OCI-LY7 (cell line): ENCODE data around the gene C17orf67. TPM values are rescaled to one million over a fixed set of nuclear protein-coding genes. Genes with fewer than 3 reads are reported as not detected.
A peak's percentile ranks its signal among the peaks of the same experiment; 100 is the strongest.

ENCODE experiments used
- BruUV-seq: library from RNA; stranded (reverse); fragments of 400-500 nt; replicated peaks from 2 replicates; lab custom pipeline; 2021; lab: Mats Ljungman, UMichigan
- CTCF ChIA-PET: fragments of 300-600 bp; sonication (Branson Sonifier 250); formaldehyde crosslinking; loops from one replicate; lab custom pipeline; 2022; ENCODE audit warnings: antibody characterized with exemption; ENCODE audit not compliant: unreplicated experiment; lab: Charles Lee
- POLR2A ChIA-PET: fragments of 300-600 bp; sonication (Branson Sonifier 250); formaldehyde crosslinking; loops from one replicate; lab custom pipeline; 2022; ENCODE audit warnings: antibody characterized with exemption; lab: Charles Lee
- DNase-seq: peaks from one replicate; pipeline ENCODE4 v3.0.0-alpha.2; 2015; ENCODE audit warnings: low spot score
- H2AFZ ChIP-seq: fragments of 200-600 bp; sonication (generic), shearing (Covaris generic); 2 replicates; pipeline ENCODE4 v1.6.1; 2014; ENCODE audit warnings: mild to moderate bottlenecking, antibody characterized with exemption, low read length, moderate library complexity
- H3K27ac ChIP-seq: fragments of 200-600 bp; sonication (generic); 2 replicates; pipeline ENCODE4 v1.5.1; 2014; ENCODE audit warnings: mixed run types, low read depth, mild to moderate bottlenecking, moderate library complexity, low read length, inconsistent platforms; ENCODE audit not compliant: poor library complexity, severe bottlenecking
- H3K36me3 ChIP-seq: fragments of 200-600 bp; sonication (generic); 2 replicates; pipeline ENCODE4 v1.6.1; 2014; ENCODE audit warnings: mild to moderate bottlenecking, antibody characterized with exemption, low read length, moderate library complexity, mixed read lengths; ENCODE audit not compliant: insufficient read depth
- H3K4me1 ChIP-seq: fragments of 200-600 bp; sonication (generic); 2 replicates; pipeline ENCODE4 v1.5.1; 2014; ENCODE audit warnings: mild to moderate bottlenecking, low read length; ENCODE audit not compliant: insufficient read depth, poor library complexity, severe bottlenecking
- H3K4me2 ChIP-seq: fragments of 200-600 bp; sonication (generic); 2 replicates; pipeline ENCODE4 v1.6.1; 2014; ENCODE audit warnings: mild to moderate bottlenecking, low read length
- H3K4me3 ChIP-seq: fragments of 200-600 bp; sonication (generic); 2 replicates; pipeline ENCODE4 v1.5.1; 2014; ENCODE audit warnings: mild to moderate bottlenecking, low read depth, low read length; ENCODE audit not compliant: poor library complexity, severe bottlenecking
- H3K79me2 ChIP-seq: fragments of 200-600 bp; sonication (generic); 2 replicates; pipeline ENCODE4 v1.6.1; 2016; ENCODE audit warnings: low read depth, mild to moderate bottlenecking, low read length, moderate library complexity, mixed read lengths; ENCODE audit not compliant: insufficient read depth
- H3K9me2 ChIP-seq: fragments of 200-600 bp; sonication (generic); 2 replicates; pipeline ENCODE4 v1.6.1; 2016; ENCODE audit warnings: mild to moderate bottlenecking, low read length, mixed read lengths; ENCODE audit not compliant: insufficient read depth
- H3K9me3 ChIP-seq: fragments of 200-600 bp; sonication (generic); 2 replicates; pipeline ENCODE4 v1.6.1; 2014; ENCODE audit warnings: mild to moderate bottlenecking, mixed run types, low read length, mixed read lengths
- H4K20me1 ChIP-seq: fragments of 200-600 bp; sonication (generic); 2 replicates; pipeline ENCODE4 v1.6.1; 2014; ENCODE audit warnings: mild to moderate bottlenecking, antibody characterized with exemption, low read length, moderate library complexity, mixed read lengths; ENCODE audit not compliant: insufficient read depth
- CTCF ChIP-seq: fragments of 200-600 bp; sonication (generic); conservative IDR thresholded peaks from 2 replicates; pipeline ENCODE4 v1.5.1; 2014; ENCODE audit warnings: mild to moderate bottlenecking, antibody characterized with exemption, low read length, moderate library complexity, mixed read lengths
- EZH2phosphoT487 ChIP-seq: fragments of 200-600 bp; sonication (generic); IDR thresholded peaks from 2 replicates; pipeline ENCODE4 v1.6.1; 2018; ENCODE audit warnings: low read depth, borderline replicate concordance, mild to moderate bottlenecking, mixed run types, antibody characterized with exemption, low read length, moderate library complexity, mixed read lengths
- intact Hi-C: fragments of 100-400 bp; cut with micrococcal nuclease; formaldehyde crosslinking; loops from one replicate; pipeline ENCODE4 v1.10.0; 2022; ENCODE audit not compliant: unreplicated experiment
- total RNA-seq, 2 experiments: library from RNA; depleted of rRNA in 1 of 2; stranded (reverse); fragments of >200 nt in 1 of 2; shearing (Covaris generic) in 1 of 2; gene quantifications; 2 replicates each; pipeline ENCODE4 v1.2.3, GENCODE V29; 2014 to 2022

C17orf67 gene
- total RNA-seq, 2 experiments from 2014 or later = 5.2 to 5.4 TPM

GRCh38 chr17:56782338-56782737 lies 51.4 kb downstream of the C17orf67 start:
- BruUV-seq = no TSS peak
- Histone ChIP-seq H3K4me3 (no peak overlapping the region), H3K4me2 (no peak overlapping the region), H3K27ac (no peak overlapping the region), H4K20me1 (no peaks in the 10 kb centered on the region), H3K9me2 (no peaks in the 10 kb centered on the region), H2AFZ (no peak overlapping the region), H3K4me1 (peaks cover 10% of the 10 kb centered on the region), H3K79me2 (no peaks in the 10 kb centered on the region), H3K9me3 (no peaks in the 10 kb centered on the region), H3K36me3 (no peaks in the 10 kb centered on the region)
- intact Hi-C loops = no loop called here
- CTCF ChIA-PET = no interaction called here
- POLR2A ChIA-PET = no interaction called here
- TF ChIP-seq CTCF (no peak), EZH2phosphoT487 (no peak)
- DNase-seq = no peak

GRCh38 chr17:56781906-56782305 lies 51.8 kb downstream of the C17orf67 start:
- Histone ChIP-seq H3K36me3 (no peaks in the 10 kb centered on the region), H3K4me3 (no peak overlapping the region), H3K27ac (no peak overlapping the region), H4K20me1 (no peaks in the 10 kb centered on the region), H3K4me1 (peaks cover 10% of the 10 kb centered on the region), H2AFZ (no peak overlapping the region), H3K79me2 (no peaks in the 10 kb centered on the region), H3K9me2 (no peaks in the 10 kb centered on the region), H3K4me2 (no peak overlapping the region), H3K9me3 (no peaks in the 10 kb centered on the region)
- CTCF ChIA-PET = no interaction called here
- TF ChIP-seq EZH2phosphoT487 (no peak), CTCF (no peak)
- no TSS peak for BruUV-seq
- DNase-seq = no peak
- intact Hi-C loops = no loop called here
- POLR2A ChIA-PET = no interaction called here

- POLR2A ChIA-PET = interaction anchor here (0.6 kb wide), 1 partner anchor 149 kb away, joined by 4 read pairs; no protein-coding TSS in a partner anchor
- BruUV-seq = no TSS peak
- no peaks in the 10 kb centered on the region for H4K20me1 ChIP-seq
- H3K27ac ChIP-seq = no peak overlapping the region
- intact Hi-C loops = loop anchor here (1.0 kb wide), 1 partner anchor 188 kb away; no protein-coding TSS in a partner anchor
- no peaks in the 10 kb centered on the region for H3K9me3 ChIP-seq
- no peaks in the 10 kb centered on the region for H3K36me3 ChIP-seq
- CTCF ChIA-PET = interaction anchor here (0.6 to 0.7 kb wide), 2 partner anchors 9 to 60 kb away, joined by 3 to 4 read pairs; no protein-coding TSS in a partner anchor
- TF ChIP-seq EZH2phosphoT487 (no peak), CTCF (peak; percentile 95)
- peak overlapping the region; percentile 63; the same call in 1 of the 2 replicates for H2AFZ ChIP-seq
- H3K4me1 ChIP-seq = peaks cover 10% of the 10 kb centered on the region
- peak; percentile 73 for DNase-seq
- H3K79me2 ChIP-seq = no peaks in the 10 kb centered on the region
- peak overlapping the region; percentile 56 for H3K4me3 ChIP-seq
- peak overlapping the region; percentile 72 for H3K4me2 ChIP-seq
- H3K9me2 ChIP-seq = no peaks in the 10 kb centered on the region
Measured at GRCh38 chr17:56779898-56780777, 53.6 kb downstream of the C17orf67 start.
